Endodermal cell (in vitro differentiated cells): ENCODE data around the gene TMEM63A. TPM values are rescaled to one million over a fixed set of nuclear protein-coding genes. Genes with fewer than 3 reads are reported as not detected.

Experiments
- DNase-seq: peaks from one replicate; pipeline ENCODE4 v3.0.0-alpha.2; 2017
- H3K27ac ChIP-seq: 2 replicates; pipeline ENCODE4 v1.5.1; 2013; ENCODE audit warnings: mild to moderate bottlenecking, low read depth, low read length, moderate library complexity
- H3K27me3 ChIP-seq: 2 replicates; pipeline ENCODE4 v1.6.1; 2013; ENCODE audit warnings: mild to moderate bottlenecking, low read length, moderate library complexity; ENCODE audit not compliant: insufficient read depth, control insufficient read depth, poor library complexity, severe bottlenecking
- H3K36me3 ChIP-seq: 2 replicates; pipeline ENCODE4 v1.7.0; 2013; ENCODE audit warnings: mild to moderate bottlenecking, low read length, moderate library complexity; ENCODE audit not compliant: control insufficient read depth, insufficient read depth
- H3K4me1 ChIP-seq: one replicate; pipeline ENCODE4 v1.7.0; 2013; ENCODE audit warnings: low read length; ENCODE audit not compliant: control insufficient read depth, insufficient read depth
- H3K4me3 ChIP-seq: 2 replicates; pipeline ENCODE4 v1.5.1; 2013; ENCODE audit warnings: mild to moderate bottlenecking, low read length, moderate library complexity
- H3K9ac ChIP-seq: 2 replicates; pipeline ENCODE4 v1.6.1; 2013; ENCODE audit warnings: mild to moderate bottlenecking, low read length, moderate library complexity; ENCODE audit not compliant: poor library complexity, severe bottlenecking; ENCODE audit errors: extremely low read depth
- H3K9me3 ChIP-seq: 2 replicates; pipeline ENCODE4 v1.6.1; 2013; ENCODE audit warnings: mild to moderate bottlenecking, low read length, moderate library complexity; ENCODE audit not compliant: control insufficient read depth
- H3K27ac Mint-ChIP-seq: 2 replicates; pipeline ENCODE4 v1.8.0; 2020; ENCODE audit warnings: mixed read lengths
- H3K27me3 Mint-ChIP-seq: 2 replicates; pipeline ENCODE4 v1.8.0; 2021; ENCODE audit warnings: mild to moderate bottlenecking, mixed read lengths; ENCODE audit not compliant: insufficient read depth
- H3K36me3 Mint-ChIP-seq: 2 replicates; pipeline ENCODE4 v1.8.0; 2020; ENCODE audit warnings: low read depth, mixed read lengths
- H3K4me1 Mint-ChIP-seq: 2 replicates; pipeline ENCODE4 v1.8.0; 2020; ENCODE audit warnings: mixed read lengths
- H3K4me3 Mint-ChIP-seq: 2 replicates; pipeline ENCODE4 v1.8.0; 2020; ENCODE audit warnings: mild to moderate bottlenecking, moderate library complexity, mixed read lengths
- H3K9me3 Mint-ChIP-seq: 2 replicates; pipeline ENCODE4 v1.8.0; 2020; ENCODE audit warnings: mild to moderate bottlenecking, mixed read lengths
- CTCF ChIP-seq: fragments of 200-600 bp; sonication (generic); conservative IDR thresholded peaks from 2 replicates; pipeline ENCODE4 v1.5.0; 2021; ENCODE audit warnings: antibody characterized with exemption, mild to moderate bottlenecking
- WGBS, 2 experiments: methylation state at CpG; one replicate each; pipeline versions ENCODE4 v1.1.5 to v1.1.7; 2013; ENCODE audit warnings: missing lambda C conversion rate in 2 of 2, mixed read lengths in 1 of 2; ENCODE audit not compliant: insufficient coverage in 1 of 2, insufficient read length in 1 of 2; 5-methylcytosine and 5-hydroxymethylcytosine counted together
- total RNA-seq, 2 donors: library from RNA; stranded (reverse); fragmentation: NEBNext Ultra II Directional in 1 of 2; extraction: Animal tissue kit (Norgen Biotek cat#: 25700) in 1 of 2; gene quantifications; 2 replicates in 1 of 2; 3 replicates in 1 of 2; pipeline ENCODE4 v1.2.1, GENCODE V29; 2021

TMEM63A gene
- total RNA-seq, 2 donors from 2014 or later, result 194 to 232 TPM

GRCh38 chr1:225820522-225821120, 61.6 kb downstream of the TMEM63A start:
- peaks cover 54% of the 10 kb centered on the region for H3K36me3 ChIP-seq
- no peaks in the 10 kb centered on the region for H3K9me3 ChIP-seq
- no peak overlapping the region for H3K9ac ChIP-seq
- no peak for DNase-seq
- TF ChIP-seq CTCF, result no peak
- no peaks in the 10 kb centered on the region for H3K27me3 ChIP-seq
- H3K27me3 Mint-ChIP-seq, result no peaks in the 10 kb centered on the region
- H3K9me3 Mint-ChIP-seq, result no peaks in the 10 kb centered on the region
- H3K36me3 Mint-ChIP-seq, result peaks cover 34% of the 10 kb centered on the region
- no peak overlapping the region for H3K27ac ChIP-seq
- whole genome bisulfite sequencing, 2 experiments, result 89 to 90% methylated on average over 4 to 5 of the region's 5 CpGs
- peaks cover 27% of the 10 kb centered on the region for H3K4me1 ChIP-seq
- H3K4me3 ChIP-seq, result no peak overlapping the region
- no peak overlapping the region for H3K4me3 Mint-ChIP-seq
- H3K4me1 Mint-ChIP-seq, result peaks cover 51% of the 10 kb centered on the region
- H3K27ac Mint-ChIP-seq, result no peak overlapping the region

GRCh38 chr1:225819346-225820192, 62.6 kb downstream of the TMEM63A start:
- Histone ChIP-seq H3K36me3 (peaks cover 63% of the 10 kb centered on the region), H3K9me3 (no peaks in the 10 kb centered on the region), H3K27ac (no peak overlapping the region), H3K4me3 (no peak overlapping the region), H3K27me3 (no peaks in the 10 kb centered on the region), H3K4me1 (peaks cover 22% of the 10 kb centered on the region), H3K9ac (no peak overlapping the region)
- Mint-ChIP-seq H3K4me3 (no peak overlapping the region), H3K27ac (peak overlapping the region; percentile 52), H3K36me3 (peaks cover 37% of the 10 kb centered on the region), H3K4me1 (peaks cover 45% of the 10 kb centered on the region), H3K27me3 (no peaks in the 10 kb centered on the region), H3K9me3 (no peaks in the 10 kb centered on the region)
- no peak for TF ChIP-seq CTCF
- 93 to 96% methylated on average over 9 to 12 of the region's 12 CpGs for WGBS, 2 experiments
- no peak for DNase-seq

- H3K27me3 Mint-ChIP-seq, result no peaks in the 10 kb centered on the region
- H3K4me3 Mint-ChIP-seq, result no peak overlapping the region
- Histone ChIP-seq H3K4me3 (no peak overlapping the region), H3K9ac (no peak overlapping the region), H3K9me3 (no peaks in the 10 kb centered on the region), H3K27ac (no peak overlapping the region), H3K27me3 (no peaks in the 10 kb centered on the region), H3K4me1 (peaks cover 14% of the 10 kb centered on the region), H3K36me3 (peaks cover 70% of the 10 kb centered on the region)
- peak overlapping the region; percentile 93 for H3K27ac Mint-ChIP-seq
- peaks cover 42% of the 10 kb centered on the region for H3K36me3 Mint-ChIP-seq
- H3K9me3 Mint-ChIP-seq, result no peaks in the 10 kb centered on the region
- H3K4me1 Mint-ChIP-seq, result peaks cover 42% of the 10 kb centered on the region
- TF ChIP-seq CTCF, result no peak
- WGBS, 2 experiments, result 88 to 96% methylated on average over 5 to 7 of the region's 7 CpGs
- DNase-seq, result no peak
Measured at GRCh38 chr1:225818229-225818628, 64.0 kb downstream of the TMEM63A start.
